ENCODE results near the gene VWF.
A peak's percentile ranks its signal among the peaks of the same experiment; 100 is the strongest.

VWF gene

DNA sequence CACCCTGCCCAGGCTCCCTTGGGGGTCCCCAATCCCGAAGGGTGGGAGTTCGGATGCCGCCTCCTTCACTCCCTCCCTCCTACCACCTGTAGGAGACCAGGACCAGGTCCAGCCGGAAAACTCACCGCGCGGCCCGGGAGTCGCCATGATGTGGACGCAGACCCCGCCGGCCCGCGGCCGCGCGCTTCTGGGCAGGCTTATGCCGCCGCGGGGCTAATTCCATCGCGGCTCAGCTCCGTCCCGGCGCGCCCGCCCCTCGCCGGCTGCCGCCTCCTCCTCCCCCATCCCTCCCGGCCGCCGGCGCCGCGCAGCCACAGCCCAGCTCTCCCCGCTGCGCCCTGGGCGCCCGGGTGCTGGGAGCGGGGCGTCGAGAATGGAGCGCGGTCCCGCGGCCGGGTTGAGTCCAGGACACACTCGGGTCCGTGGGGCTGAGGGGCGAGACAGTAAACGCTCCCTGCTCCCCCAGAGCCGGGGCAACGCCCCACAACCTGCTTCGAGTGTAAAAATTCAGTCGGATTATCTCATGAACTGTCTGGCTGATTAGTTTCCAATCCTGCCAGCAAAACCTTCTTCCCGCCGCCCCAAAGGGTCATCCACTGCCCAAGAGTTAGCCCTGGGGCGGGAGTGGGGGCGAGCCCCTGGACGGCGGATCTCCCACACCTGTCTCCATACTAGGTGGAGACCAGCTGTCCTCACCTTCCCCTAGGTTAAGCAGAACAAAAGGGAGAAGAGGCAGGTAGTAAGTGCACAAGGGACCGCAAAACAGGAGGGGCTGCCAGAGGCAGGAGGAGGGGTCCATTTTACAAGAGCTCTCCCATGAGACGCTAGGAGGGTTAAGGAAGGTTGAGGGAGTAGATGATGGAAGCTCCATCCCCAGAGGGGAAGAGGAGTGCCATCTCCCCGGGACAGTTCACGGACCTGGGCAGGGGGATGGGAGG lies 179.1 kb downstream of the VWF start, which contains the start of gene ANO2:
Gene ANO2, minus strand, starts transcription at position 189 of the 938 bp plus-strand sequence. Its CDS starts 42 bp downstream, at position 147.
- DNase-seq = peak; percentile 16

- no peak for DNase-seq
These were observed 179.8 kb downstream of the VWF start for GRCh38 chr12:5944688-5945070.

- no peak for DNase-seq
These were observed 180.4 kb downstream of the VWF start for GRCh38 chr12:5944053-5944452.

- DNase-seq = no peak
These were observed 182.6 kb downstream of the VWF start for GRCh38 chr12:5941907-5942306.

GRCh38 chr12:5927732-5928516 lies 196.5 kb downstream of the VWF start:
- no peak for DNase-seq

DNA sequence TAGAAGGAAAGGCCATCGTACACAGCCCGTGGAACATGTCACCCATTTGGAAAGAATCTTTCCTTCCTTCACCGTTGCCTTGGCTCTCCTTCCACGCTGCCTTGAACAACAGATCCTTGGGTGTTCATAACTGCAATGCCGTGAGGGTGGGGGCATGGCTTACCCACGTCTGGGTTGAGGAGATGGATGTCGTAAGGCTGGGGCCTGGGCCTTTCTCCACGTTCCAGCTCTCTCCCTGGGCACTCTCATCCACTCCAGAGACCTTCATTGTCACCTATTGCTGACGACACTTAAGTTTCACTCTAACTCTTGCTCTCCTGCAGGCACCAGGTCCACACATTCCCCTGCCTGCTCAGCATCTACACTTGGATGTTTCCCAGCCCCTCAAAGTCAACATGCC lies 198.8 kb downstream of the VWF start:
- no peak for DNase-seq

GRCh38 chr12:5924342-5924741 lies 200.1 kb downstream of the VWF start:
- no peak for DNase-seq

DNA sequence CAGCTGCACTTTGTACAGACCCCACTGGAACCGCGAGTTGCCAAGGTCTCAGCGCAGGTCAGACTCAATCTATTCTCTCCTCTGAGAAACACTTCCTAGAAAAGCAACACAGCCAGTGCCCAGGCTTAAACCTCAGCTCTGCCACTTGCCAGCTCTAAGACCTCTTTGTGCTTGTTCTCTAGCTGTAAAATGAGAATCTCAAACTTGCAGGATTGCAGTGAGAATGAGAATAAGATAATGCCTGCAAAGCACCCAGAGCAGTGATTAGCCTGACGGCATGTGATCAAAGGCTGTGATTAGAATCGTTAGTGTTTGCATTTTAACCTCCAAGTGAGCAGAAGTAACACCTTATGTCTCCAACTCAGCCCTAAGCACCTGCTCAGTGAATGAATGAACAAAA lies 200.7 kb downstream of the VWF start:
- DNase-seq = no peak

- no peak for DNase-seq
These were observed 201.3 kb downstream of the VWF start for GRCh38 chr12:5923043-5923605.

DNA sequence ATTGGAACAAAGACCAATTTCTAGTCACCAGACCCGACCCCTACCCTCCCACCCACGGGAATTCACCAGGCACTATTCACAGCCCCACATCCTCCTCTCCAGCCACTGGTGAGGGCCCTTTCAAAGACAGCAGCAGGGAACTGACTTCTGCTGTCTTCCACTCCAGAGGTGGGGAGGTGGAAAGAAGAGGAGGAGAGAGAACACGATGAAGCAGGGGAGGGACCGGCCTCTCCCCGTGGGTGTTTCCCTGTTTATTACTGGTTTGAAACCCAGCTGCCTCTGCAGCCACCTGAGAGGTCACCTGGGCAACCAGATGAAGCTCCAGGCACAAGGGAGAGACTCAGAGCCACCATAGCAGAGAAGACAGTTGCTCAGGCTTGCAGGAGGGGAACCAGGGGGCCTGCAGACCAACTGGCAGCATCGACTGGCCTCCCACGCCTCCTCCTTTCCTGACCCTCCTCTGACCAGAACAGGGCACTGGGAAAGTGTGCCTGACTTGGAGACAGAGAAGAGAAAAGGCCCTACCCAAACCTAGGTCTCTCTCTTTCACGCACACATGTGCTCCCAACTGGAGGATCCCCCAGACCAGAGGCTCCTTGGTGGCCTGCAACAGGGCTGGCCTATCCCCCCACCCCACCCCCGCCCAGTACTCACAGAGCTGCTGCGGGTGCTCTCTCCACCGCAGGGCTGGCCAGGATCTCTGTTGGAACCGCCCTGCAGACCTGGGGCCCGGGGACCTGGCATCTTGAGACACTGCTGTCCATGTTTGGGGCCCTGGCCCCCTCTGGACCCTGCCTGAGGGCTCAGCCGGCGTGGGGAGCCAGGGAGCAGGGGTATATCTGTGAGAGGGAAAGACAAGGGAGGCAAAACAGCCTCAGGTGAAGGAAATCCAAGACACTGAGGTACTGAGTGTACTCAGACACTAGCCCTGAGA lies 202.2 kb downstream of the VWF start:
- DNase-seq = no peak

DNA sequence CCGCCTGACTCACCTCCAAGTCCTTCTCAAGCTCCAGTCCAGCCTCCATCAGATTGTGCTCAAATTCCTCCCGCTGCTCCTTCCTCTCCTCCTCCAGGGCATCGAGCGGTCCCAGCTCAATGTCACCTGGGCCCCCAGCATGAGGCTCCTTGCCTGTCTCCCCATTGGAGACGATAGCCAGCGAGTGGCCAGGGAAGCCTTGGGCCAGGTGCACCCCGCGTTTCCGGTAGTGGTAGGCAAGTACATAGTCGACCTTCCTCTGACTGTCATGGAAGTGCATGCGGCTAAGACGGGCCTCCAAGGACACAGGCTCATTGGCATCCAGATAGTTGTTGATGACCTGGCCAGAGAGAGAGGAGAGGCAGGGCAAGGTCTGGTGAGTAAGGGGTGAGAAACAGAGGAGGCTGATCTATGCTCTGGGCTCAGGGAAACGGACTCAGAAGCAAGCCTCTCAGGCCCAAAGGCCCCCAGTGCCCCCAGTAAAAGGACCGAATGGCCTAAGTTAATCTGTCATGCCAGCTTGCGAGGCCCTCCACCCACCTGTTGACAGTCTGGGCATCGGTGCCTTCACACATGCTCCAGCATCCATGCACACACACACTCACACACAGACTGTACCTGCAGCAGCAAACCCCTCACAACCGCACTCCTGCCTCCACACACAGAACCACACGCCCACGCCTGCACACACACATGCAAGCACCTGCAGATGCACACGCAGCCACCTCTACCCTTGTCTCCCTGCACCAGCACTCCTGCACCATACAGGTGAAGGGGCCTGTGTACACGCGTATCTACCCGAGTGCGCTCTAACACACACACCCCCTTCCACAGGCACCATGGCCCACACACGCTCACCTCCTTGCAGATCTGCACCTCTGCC lies 203.2 kb downstream of the VWF start:
- DNase-seq = no peak

DNA sequence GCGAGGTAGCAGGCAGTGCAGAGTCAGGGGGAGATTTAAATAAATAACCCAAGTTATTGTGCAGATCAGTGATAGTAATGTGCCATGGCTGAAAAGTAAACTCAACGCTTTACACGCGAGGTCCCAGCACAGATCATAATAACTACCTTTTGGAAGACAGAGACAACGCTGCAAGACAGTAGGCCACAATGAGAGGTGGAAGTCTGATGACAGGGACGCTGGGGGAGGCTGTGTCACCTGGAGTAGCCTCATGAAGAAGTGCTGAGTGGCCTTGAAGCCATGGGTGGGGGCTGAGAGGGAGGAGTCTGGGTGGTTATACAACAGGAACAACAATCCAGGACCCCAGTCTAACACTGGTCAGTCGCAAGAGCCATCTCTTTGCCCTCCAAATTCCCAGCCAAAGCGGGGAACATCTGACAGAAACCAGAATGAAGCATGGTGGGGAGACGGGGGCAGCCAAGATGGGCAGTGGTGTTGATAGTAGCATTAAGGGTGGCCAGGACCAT lies 207.6 kb downstream of the VWF start:
- no peak for DNase-seq

DNA sequence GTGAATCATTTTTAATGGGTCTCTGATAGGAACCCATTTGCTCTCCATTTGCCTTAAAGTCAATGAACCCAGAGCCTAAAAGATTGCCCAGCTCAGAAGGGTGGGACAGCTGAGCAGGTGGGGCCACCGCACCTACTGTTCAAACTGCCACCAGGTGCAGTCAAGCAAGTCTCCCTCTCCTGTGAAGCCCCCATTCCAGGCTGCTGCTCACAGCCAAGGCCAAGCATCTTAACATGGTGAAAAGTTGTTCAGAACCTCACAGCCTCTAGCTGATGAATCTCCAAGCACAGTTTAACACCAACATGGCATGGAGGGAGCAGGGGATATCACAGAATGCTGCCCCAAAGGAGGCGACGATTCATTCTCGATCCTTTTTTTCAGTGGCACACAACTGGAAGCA lies 209.0 kb downstream of the VWF start:
- no peak for DNase-seq

GRCh38 chr12:5914387-5915149 lies 209.9 kb downstream of the VWF start:
- DNase-seq = no peak

GRCh38 chr12:5913387-5913786 lies 211.1 kb downstream of the VWF start:
- DNase-seq = no peak

DNA sequence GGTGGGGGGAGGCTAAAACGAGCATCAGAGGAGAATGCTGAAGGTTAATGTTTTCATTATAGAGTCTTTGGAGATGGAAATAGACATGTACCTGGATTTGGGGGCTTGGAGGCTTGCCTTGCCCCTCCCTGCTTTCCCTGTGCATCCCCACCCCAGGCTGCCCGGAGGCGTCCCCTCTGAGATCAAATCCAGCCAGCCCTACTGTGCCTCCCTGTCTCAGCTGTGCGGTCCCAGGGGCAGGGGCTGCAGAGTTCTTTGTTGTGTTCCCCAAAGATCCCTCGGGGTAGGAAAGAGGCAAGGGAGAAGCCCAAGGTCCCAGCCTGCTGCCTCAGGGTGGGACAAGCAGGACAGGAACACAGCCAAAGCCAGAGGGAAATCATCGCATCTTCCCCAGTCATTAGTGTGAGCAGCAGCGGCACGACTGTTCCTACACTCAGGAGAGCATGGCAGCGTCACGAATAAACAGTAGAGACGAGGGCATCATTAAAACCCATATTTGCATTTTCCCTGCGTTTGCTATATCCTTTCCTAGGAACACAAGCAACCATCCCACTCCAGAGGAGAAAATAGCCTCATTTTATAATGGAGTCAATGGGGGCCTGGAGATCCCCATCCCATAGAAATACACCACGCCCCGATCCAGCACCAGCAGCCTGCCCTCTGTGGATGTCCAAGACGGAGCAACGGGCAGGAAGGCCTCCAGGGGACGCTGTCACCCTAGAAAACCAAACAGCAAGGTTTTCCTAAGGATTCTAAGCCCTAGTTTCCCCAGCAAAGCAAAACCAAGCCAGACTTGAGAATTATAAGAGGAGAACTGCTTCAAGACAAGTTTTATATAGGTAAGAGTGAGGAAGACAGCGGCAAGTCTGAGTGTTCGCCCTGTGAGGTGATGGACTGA lies 211.8 kb downstream of the VWF start:
- DNase-seq = no peak

DNA sequence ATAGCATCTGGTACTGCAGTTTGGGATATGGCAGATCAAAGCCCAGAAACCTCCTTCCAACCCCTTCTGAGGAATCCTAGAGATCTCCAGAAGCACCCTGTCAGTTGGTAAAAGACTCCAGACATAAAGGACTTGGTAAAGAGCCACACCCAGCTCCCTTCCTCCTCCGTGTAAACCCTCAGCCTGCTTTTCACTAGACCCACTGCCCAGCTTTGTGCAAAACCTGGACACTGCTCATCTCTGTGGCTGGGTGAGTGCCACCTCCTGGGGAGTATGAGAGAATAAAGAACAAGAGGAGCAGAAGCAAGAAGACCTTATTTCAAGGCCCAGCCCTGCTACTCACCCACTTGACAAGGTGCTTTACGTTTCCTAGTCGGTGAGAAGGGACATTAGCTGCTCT lies 212.5 kb downstream of the VWF start:
- no peak for DNase-seq

GRCh38 chr12:5910790-5911548 lies 213.5 kb downstream of the VWF start:
- DNase-seq = no peak

GRCh38 chr12:5909560-5909959 lies 214.9 kb downstream of the VWF start:
- no peak for DNase-seq

All from NCI-H2171 treated with DMSO at 0.1 percent for 48 hours (cell line).